HG03095 (cell line): Measurements from ENCODE around the gene USP10.
"Not testable (repeated sequence)": the region's sequence is repeated elsewhere in the genome, so short reads cannot be mapped to it uniquely, and the experiment has no call there.

Experiments
- ATAC-seq: cut with Tn5 transposase; IDR thresholded peaks from one replicate; pipeline ENCODE4 v1.9.1; 2021; ENCODE audit warnings: moderate library complexity; ENCODE audit not compliant: unreplicated experiment

The USP10 gene

GRCh38 chr16:84746231-84746630 lies 46.4 kb downstream of the USP10 start:
- no peak for ATAC-seq

GRCh38 chr16:84746875-84747274 lies 47.1 kb downstream of the USP10 start:
- ATAC-seq = no peak

- ATAC-seq = not testable (repeated sequence)
Measured at GRCh38 chr16:84748247-84748646, 48.4 kb downstream of the USP10 start.

- ATAC-seq = no peak
Measured at GRCh38 chr16:84749072-84749471, 49.3 kb downstream of the USP10 start.

GRCh38 chr16:84749815-84750214 lies 50.0 kb downstream of the USP10 start:
- no peak for ATAC-seq

- ATAC-seq = no peak
Measured at GRCh38 chr16:84750575-84750974, 50.8 kb downstream of the USP10 start.

- no peak for ATAC-seq
Measured at GRCh38 chr16:84751241-84751640, 51.4 kb downstream of the USP10 start.

GRCh38 chr16:84751947-84752346 lies 52.1 kb downstream of the USP10 start:
- peak; percentile 61 for ATAC-seq

GRCh38 chr16:84752600-84752999 lies 52.8 kb downstream of the USP10 start:
- no peak for ATAC-seq

- no peak for ATAC-seq
Measured at GRCh38 chr16:84753412-84754326, 53.9 kb downstream of the USP10 start.

- ATAC-seq = peak; percentile 54
Measured at GRCh38 chr16:84754353-84754856, 54.6 kb downstream of the USP10 start.

- no peak for ATAC-seq
Measured at GRCh38 chr16:84754956-84755672, 55.3 kb downstream of the USP10 start.

- no peak for ATAC-seq
Measured at GRCh38 chr16:84756830-84757229, 57.0 kb downstream of the USP10 start.

- no peak for ATAC-seq
Measured at GRCh38 chr16:84758627-84759026, 58.8 kb downstream of the USP10 start.

GRCh38 chr16:84759061-84759460 lies 59.3 kb downstream of the USP10 start:
- ATAC-seq = no peak

- ATAC-seq = no peak
Measured at GRCh38 chr16:84759906-84760305, 60.1 kb downstream of the USP10 start.

GRCh38 chr16:84761448-84762368 lies 61.9 kb downstream of the USP10 start:
- ATAC-seq = no peak

- no peak for ATAC-seq
Measured at GRCh38 chr16:84763164-84763563, 63.4 kb downstream of the USP10 start.

- ATAC-seq = no peak
Measured at GRCh38 chr16:84763629-84764028, 63.8 kb downstream of the USP10 start.

- ATAC-seq = no peak
Measured at GRCh38 chr16:84764970-84765369, 65.2 kb downstream of the USP10 start.
